Bronchial epithelial cell (primary cell): ENCODE measurements around the gene DDX60. TPM values are rescaled to one million over a fixed set of nuclear protein-coding genes. Genes with fewer than 3 reads are reported as not detected.
A peak's percentile ranks its signal among the peaks of the same experiment; 100 is the strongest.

ENCODE experiments used
- DNase-seq: peaks from one replicate; pipeline ENCODE4 v3.0.0-alpha.2; 2010; ENCODE audit warnings: low read depth
- FAIRE-seq: peaks from 2 replicates; lab custom pipeline; 2011; peaks lifted over from hg19 to GRCh38; lab: Jason Lieb, UNC
- H3K27me3 ChIP-seq: 2 replicates; pipeline ENCODE4 v1.5.1; 2011; ENCODE audit warnings: low read length; ENCODE audit not compliant: control insufficient read depth, insufficient read depth
- H3K36me3 ChIP-seq: 2 replicates; pipeline ENCODE4 v1.5.1; 2011; ENCODE audit warnings: low read length; ENCODE audit not compliant: control insufficient read depth, insufficient read depth
- H3K4me3 ChIP-seq: 2 replicates; pipeline ENCODE4 v1.5.1; 2011; ENCODE audit warnings: mild to moderate bottlenecking, low read depth, low read length, control low read depth
- CTCF ChIP-seq: IDR thresholded peaks from 2 replicates; pipeline ENCODE4 v1.5.1; 2011; ENCODE audit warnings: mild to moderate bottlenecking, moderate library complexity, low read length, control low read depth, inconsistent platforms; ENCODE audit not compliant: insufficient read depth, severe bottlenecking
- total RNA-seq: library from RNA; depleted of rRNA; stranded (reverse); fragments of >200 nt; gene quantifications from 2 replicates; pipeline ENCODE4 v1.2.1, GENCODE V29; 2014

DDX60 gene
- total RNA-seq, 1 donor from 2014 or later, result 2.9 TPM

DNA sequence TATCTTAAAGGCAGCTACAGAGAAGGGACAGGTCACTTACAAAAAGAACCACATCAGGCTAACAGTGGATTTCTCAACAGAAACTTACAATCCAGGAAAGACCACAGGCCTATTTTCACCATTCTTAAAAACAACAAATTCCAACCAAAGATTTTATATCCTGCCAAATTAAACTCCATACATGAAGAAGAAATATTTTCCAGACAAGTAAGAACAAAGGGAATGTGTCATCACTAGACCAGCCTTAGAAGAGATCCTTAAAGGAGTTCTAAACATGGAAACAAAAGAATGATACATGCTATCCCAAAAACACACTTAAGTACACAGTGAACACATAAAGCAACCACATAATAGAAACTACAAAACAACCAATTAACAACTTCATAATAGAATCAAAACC, 120.6 kb downstream of the DDX60 start:
- FAIRE-seq (no peak), DNase-seq (peak; percentile 66)
- H3K4me3 ChIP-seq, result no peak overlapping the region
- H3K27me3 ChIP-seq, result no peaks in the 10 kb centered on the region
- no peaks in the 10 kb centered on the region for H3K36me3 ChIP-seq
- TF ChIP-seq CTCF, result no peak

DNA sequence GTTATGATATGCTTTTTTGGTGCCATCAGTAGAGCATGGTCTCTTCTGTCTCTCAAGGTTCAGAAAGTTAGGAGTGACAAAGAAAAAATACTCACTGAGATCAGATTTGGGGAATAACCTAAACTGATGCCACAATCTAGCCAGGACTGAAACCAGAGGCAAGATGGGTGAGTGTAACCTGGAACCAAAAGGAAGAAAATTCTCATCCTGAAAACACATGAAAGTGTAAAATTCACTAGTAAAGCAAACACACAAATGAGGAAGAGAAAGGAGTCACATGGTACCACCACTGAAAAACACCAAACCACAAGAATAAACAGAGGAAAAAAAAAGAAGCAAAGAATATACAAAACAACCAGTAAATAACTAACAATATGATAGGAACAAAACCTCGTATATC, 129.8 kb downstream of the DDX60 start:
- no peaks in the 10 kb centered on the region for H3K36me3 ChIP-seq
- H3K4me3 ChIP-seq, result no peak overlapping the region
- DNase-seq (no peak), FAIRE-seq (no peak)
- no peaks in the 10 kb centered on the region for H3K27me3 ChIP-seq
- no peak for TF ChIP-seq CTCF

GRCh38 chr4:168183717-168184571, 134.6 kb downstream of the DDX60 start:
- FAIRE-seq, result no peak
- peak; percentile 54 for DNase-seq
- no peaks in the 10 kb centered on the region for H3K27me3 ChIP-seq
- TF ChIP-seq CTCF, result peak; percentile 24
- H3K36me3 ChIP-seq, result no peaks in the 10 kb centered on the region
- no peak overlapping the region for H3K4me3 ChIP-seq

GRCh38 chr4:168177546-168178149, 140.9 kb downstream of the DDX60 start:
- no peak for DNase-seq
- Histone ChIP-seq H3K36me3 (no peaks in the 10 kb centered on the region), H3K27me3 (no peaks in the 10 kb centered on the region), H3K4me3 (no peak overlapping the region)
- peak; percentile 73 for FAIRE-seq
- no peak for TF ChIP-seq CTCF

GRCh38 chr4:168174308-168174707, 144.2 kb downstream of the DDX60 start:
- Histone ChIP-seq H3K36me3 (no peaks in the 10 kb centered on the region), H3K4me3 (no peak overlapping the region), H3K27me3 (no peaks in the 10 kb centered on the region)
- FAIRE-seq (no peak), DNase-seq (no peak)
- TF ChIP-seq CTCF, result no peak
